H1 (cell line): Measurements from ENCODE around the gene TMPRSS2. TPM values are rescaled to one million over a fixed set of nuclear protein-coding genes. Genes with fewer than 3 reads are reported as not detected.

Experiments used
- ASH2L ChIP-seq: fragments of 200-600, 300-600 bp; sonication (generic); IDR thresholded peaks from one replicate; pipeline ENCODE4 v1.7.1; 2017; ENCODE audit warnings: low read length
- POLR2AphosphoS5 ChIP-seq: IDR thresholded peaks from 2 replicates; pipeline ENCODE4 v1.6.1; 2011; ENCODE audit warnings: low read depth, low read length
- RAD21 ChIP-seq, 2 experiments: IDR thresholded peaks in 1 of 2; conservative IDR thresholded peaks in 1 of 2; 2 replicates each; pipeline ENCODE4 v1.6.1; 2011; ENCODE audit warnings: low read depth in 2 of 2, low read length in 2 of 2, improper control_type of control experiment in 1 of 2, inconsistent platforms in 1 of 2, mild to moderate bottlenecking in 1 of 2, moderate library complexity in 1 of 2
- TEAD4 ChIP-seq: IDR thresholded peaks from 2 replicates; pipeline ENCODE4 v1.6.1; 2012; ENCODE audit warnings: low read depth, low read length, inconsistent platforms, mixed read lengths
- polyA plus RNA-seq, 7 experiments: library from polyadenylated mRNA; depleted of rRNA in 3 of 7; stranded (reverse) in 5 of 7; unstranded in 2 of 7; fragments of >200 nt in 5 of 7; fragments of 200-250 nt in 2 of 7; gene quantifications; 1 replicate in 5 of 7; 2 replicates in 1 of 7; 4 replicates in 1 of 7; pipeline versions ENCODE4 v1.2.1 to v1.2.3, GENCODE V29; 2011 to 2013; ENCODE audit warnings: missing spikeins in 2 of 7, mixed read lengths in 2 of 7
- total RNA-seq: library from RNA; stranded (reverse); fragmentation: NEBNext Ultra II Directional; extraction: Animal tissue kit (Norgen Biotek cat#: 25700); gene quantifications from 2 replicates; pipeline ENCODE4 v1.2.1, GENCODE V29; 2021

Gene TMPRSS2
- total and polyA plus RNA-seq, 2 of the 8 experiments (the other 6 are each of a cell fraction or from before 2014, with no cell fraction given): 9.2 to 11.0 TPM

DNA sequence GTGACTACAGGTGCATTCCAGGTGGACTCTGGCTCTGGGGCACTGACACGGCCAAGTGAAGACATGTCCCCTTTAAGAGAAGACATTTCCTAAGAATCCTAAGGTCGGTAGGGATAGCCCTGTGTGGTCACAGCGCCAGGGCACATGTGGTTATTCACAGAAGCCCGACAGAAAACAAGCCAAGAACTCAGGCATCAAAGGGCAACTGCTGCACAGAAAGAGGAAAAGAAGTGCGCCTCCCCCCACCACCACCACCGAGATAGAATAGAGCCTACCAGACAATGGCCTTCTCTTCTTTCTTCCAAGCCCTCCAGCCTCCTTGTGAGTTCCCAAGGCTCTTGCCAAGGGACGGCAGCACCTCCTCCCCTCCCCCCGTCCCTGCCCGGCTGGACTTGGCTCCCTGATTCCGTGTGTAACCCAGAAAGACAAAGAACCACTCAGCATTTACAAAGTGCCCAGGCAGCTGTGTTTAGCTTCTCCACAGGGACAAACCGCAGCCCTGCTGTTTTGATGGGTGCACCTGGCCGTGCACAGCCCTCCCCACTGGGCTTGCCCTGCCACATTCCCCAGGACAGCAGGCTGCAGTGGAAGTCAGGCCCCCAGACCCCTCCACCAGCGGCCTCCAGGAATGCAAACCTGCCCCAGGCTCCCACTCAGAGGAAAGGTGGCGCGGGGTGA lies 30.2 kb downstream of the TMPRSS2 start (continued):
- peak; percentile 46 for TF ChIP-seq ASH2L
- TF ChIP-seq POLR2AphosphoS5: 0 out of 2 replicates have a peak, but pooled peaks have one; percentile 14
- peak; percentile 1 to 8; a peak in 2 of 4 replicates for TF ChIP-seq RAD21 (IDR thresholded peaks at IDR 0.05 in 1 of 2, conservative IDR thresholded peaks at IDR 0.05 in 1 of 2; ENCODE audit: low read depth in 2 of 2, low read length in 2 of 2)
- peak; percentile 88 for TF ChIP-seq TEAD4
